ENCODE results near the gene TPCN1. TPM values are rescaled to one million over a fixed set of nuclear protein-coding genes. Genes with fewer than 3 reads are reported as not detected.
A peak's percentile ranks its signal among the peaks of the same experiment; 100 is the strongest.

Gene TPCN1
- total and polyA plus RNA-seq, 4 donors, result 20.8 to 61.7 (median 30.7) TPM

GRCh38 chr12:113260636-113261300, 39.5 kb downstream of the TPCN1 start:
- WGBS, 2 donors, result 68 to 73% methylated on average over 12 of the region's 12 CpGs
- Histone ChIP-seq H3K9me3 (ENCODE audit: control insufficient read depth in 4 of 4, insufficient read depth in 3 of 4, low read length in 3 of 4) (no peaks in the 10 kb centered on the region), H3K9ac (ENCODE audit: insufficient read depth in 1 of 2, low read length in 2 of 2) (no peak overlapping the region), H3K4me1 (ENCODE audit: control insufficient read depth in 5 of 5, insufficient read depth in 5 of 5, low read length in 5 of 5) (peaks cover 0 to 32% (median 16%) of the 10 kb centered on the region in 5 donors), H3K36me3 (ENCODE audit: control insufficient read depth in 4 of 4, insufficient read depth in 4 of 4, low read length in 4 of 4) (peaks cover 0 to 9% (median 2%) of the 10 kb centered on the region in 4 donors), H3K27ac (ENCODE audit: low read depth in 1 of 2, low read length in 1 of 2) (peak overlapping the region; percentile 15 to 26), H3K27me3 (ENCODE audit: control insufficient read depth in 3 of 3, insufficient read depth in 3 of 3, low read length in 2 of 3) (no peaks in the 10 kb centered on the region), H3K4me3 (no peak overlapping the region)
- DNase-seq, result no peak
- TF ChIP-seq, protein P1, sequence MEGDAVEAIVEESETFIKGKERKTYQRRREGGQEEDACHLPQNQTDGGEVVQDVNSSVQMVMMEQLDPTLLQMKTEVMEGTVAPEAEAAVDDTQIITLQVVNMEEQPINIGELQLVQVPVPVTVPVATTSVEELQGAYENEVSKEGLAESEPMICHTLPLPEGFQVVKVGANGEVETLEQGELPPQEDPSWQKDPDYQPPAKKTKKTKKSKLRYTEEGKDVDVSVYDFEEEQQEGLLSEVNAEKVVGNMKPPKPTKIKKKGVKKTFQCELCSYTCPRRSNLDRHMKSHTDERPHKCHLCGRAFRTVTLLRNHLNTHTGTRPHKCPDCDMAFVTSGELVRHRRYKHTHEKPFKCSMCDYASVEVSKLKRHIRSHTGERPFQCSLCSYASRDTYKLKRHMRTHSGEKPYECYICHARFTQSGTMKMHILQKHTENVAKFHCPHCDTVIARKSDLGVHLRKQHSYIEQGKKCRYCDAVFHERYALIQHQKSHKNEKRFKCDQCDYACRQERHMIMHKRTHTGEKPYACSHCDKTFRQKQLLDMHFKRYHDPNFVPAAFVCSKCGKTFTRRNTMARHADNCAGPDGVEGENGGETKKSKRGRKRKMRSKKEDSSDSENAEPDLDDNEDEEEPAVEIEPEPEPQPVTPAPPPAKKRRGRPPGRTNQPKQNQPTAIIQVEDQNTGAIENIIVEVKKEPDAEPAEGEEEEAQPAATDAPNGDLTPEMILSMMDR (IDR thresholded peaks at IDR 0.05; ENCODE audit: control extremely low read depth, extremely low read depth), result no peak
- no peak for ATAC-seq (ENCODE audit: insufficient read depth, low FRiP score)

- H3K36me3 ChIP-seq (ENCODE audit: control insufficient read depth in 4 of 4, insufficient read depth in 4 of 4, low read length in 4 of 4), result peaks cover 0 to 14% (median 8%) of the 10 kb centered on the region in 4 donors
- H3K9ac ChIP-seq (ENCODE audit: insufficient read depth in 1 of 2, low read length in 2 of 2), result no peak overlapping the region
- no peaks in the 10 kb centered on the region for H3K27me3 ChIP-seq (ENCODE audit: control insufficient read depth in 3 of 3, insufficient read depth in 3 of 3, low read length in 2 of 3)
- peak overlapping the region in 1 of 2 donors; percentile 65 for H3K27ac ChIP-seq (ENCODE audit: low read depth in 1 of 2, low read length in 1 of 2)
- H3K4me3 ChIP-seq, result no peak overlapping the region
- ATAC-seq (ENCODE audit: insufficient read depth, low FRiP score), result no peak
- peak in 1 of 3 donors; percentile 73 for DNase-seq
- H3K9me3 ChIP-seq (ENCODE audit: control insufficient read depth in 4 of 4, insufficient read depth in 3 of 4, low read length in 3 of 4), result no peaks in the 10 kb centered on the region
- WGBS, 2 donors, result 35 to 49% methylated on average over 6 of the region's 6 CpGs
- TF ChIP-seq, protein P1 (IDR thresholded peaks at IDR 0.05; ENCODE audit: control extremely low read depth, extremely low read depth), result no peak
- peaks cover 0 to 32% (median 16%) of the 10 kb centered on the region in 5 donors for H3K4me1 ChIP-seq (ENCODE audit: control insufficient read depth in 5 of 5, insufficient read depth in 5 of 5, low read length in 5 of 5)
Measured at GRCh38 chr12:113261847-113262470, 40.7 kb downstream of the TPCN1 start.

GRCh38 chr12:113262710-113263109, 41.4 kb downstream of the TPCN1 start:
- TF ChIP-seq, protein P1 (IDR thresholded peaks at IDR 0.05; ENCODE audit: control extremely low read depth, extremely low read depth), result no peak
- H3K27ac ChIP-seq (ENCODE audit: low read depth in 1 of 2, low read length in 1 of 2), result peak overlapping the region in 1 of 2 donors; percentile 32
- peaks cover 0 to 16% (median 9%) of the 10 kb centered on the region in 4 donors for H3K36me3 ChIP-seq (ENCODE audit: control insufficient read depth in 4 of 4, insufficient read depth in 4 of 4, low read length in 4 of 4)
- peaks cover 0 to 32% (median 16%) of the 10 kb centered on the region in 5 donors for H3K4me1 ChIP-seq (ENCODE audit: control insufficient read depth in 5 of 5, insufficient read depth in 5 of 5, low read length in 5 of 5)
- no peak for ATAC-seq (ENCODE audit: insufficient read depth, low FRiP score)
- no peaks in the 10 kb centered on the region for H3K27me3 ChIP-seq (ENCODE audit: control insufficient read depth in 3 of 3, insufficient read depth in 3 of 3, low read length in 2 of 3)
- DNase-seq, result no peak
- no peak overlapping the region for H3K9ac ChIP-seq (ENCODE audit: insufficient read depth in 1 of 2, low read length in 2 of 2)
- no peaks in the 10 kb centered on the region for H3K9me3 ChIP-seq (ENCODE audit: control insufficient read depth in 4 of 4, insufficient read depth in 3 of 4, low read length in 3 of 4)
- H3K4me3 ChIP-seq, result no peak overlapping the region
